Measurements from ENCODE around the gene NPB.

Gene NPB

GRCh38 chr17:81869221-81870130 is 32.6 kb upstream of the NPB start:
- DNase-seq: peak; percentile 30 to 35

DNA sequence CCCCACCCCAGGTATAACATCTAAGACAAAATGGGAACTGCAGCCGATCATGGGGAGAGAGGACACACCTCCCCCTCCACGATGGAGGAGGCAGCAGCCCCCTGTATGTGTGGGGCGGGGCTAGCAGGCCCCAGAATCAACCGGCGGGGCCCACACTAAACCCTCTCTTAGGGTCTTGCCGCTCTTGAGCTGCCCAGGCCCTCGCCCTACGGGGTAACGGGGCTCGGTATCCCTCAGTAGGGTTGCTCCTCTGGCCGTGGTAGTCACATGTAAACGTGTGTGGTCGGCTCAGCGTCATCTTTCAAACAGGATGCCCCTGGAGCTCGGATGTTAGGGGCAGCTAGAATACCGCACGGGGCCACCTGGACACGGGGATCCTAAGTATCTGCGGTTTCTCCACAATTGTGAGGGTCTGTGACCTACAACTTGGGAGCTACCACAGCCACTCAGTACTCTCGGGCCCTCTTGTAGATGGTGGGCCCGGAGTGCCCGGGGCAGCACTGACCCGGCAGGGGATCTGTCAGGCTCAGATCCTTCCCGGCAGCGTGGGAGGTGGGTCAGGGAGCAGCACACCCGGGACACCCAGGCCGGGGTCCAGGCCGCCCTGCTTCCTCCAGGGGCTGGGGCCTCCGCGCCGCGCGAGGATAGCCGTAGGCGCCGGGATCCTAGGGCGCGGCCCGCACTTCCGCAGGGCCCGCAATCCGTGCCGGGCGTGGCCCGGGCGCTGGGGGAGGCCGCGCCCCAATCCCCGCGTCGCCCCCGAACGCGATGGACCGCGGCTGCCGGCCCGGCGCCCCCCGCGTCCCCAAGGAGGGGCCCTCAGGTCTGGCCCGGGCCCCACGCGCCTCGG is 31.7 kb upstream of the NPB start:
- peak; percentile 42 to 52 for DNase-seq

GRCh38 chr17:81870981-81871386 is 31.1 kb upstream of the NPB start, which contains the start of gene ARHGDIA:
ARHGDIA (minus strand) TSS chr17:81871337; CDS start chr17:81869930, 1,407 bp downstream.
- DNase-seq: no peak

GRCh38 chr17:81871387-81872230 is 30.4 kb upstream of the NPB start:
- DNase-seq: peak; percentile 95 to 96

- no peak for DNase-seq
Measured at GRCh38 chr17:81877569-81877968, 24.5 kb upstream of the NPB start.

GRCh38 chr17:81878294-81878693 is 23.7 kb upstream of the NPB start:
- DNase-seq: no peak

GRCh38 chr17:81879121-81879520 is 22.9 kb upstream of the NPB start:
- DNase-seq: no peak

DNA sequence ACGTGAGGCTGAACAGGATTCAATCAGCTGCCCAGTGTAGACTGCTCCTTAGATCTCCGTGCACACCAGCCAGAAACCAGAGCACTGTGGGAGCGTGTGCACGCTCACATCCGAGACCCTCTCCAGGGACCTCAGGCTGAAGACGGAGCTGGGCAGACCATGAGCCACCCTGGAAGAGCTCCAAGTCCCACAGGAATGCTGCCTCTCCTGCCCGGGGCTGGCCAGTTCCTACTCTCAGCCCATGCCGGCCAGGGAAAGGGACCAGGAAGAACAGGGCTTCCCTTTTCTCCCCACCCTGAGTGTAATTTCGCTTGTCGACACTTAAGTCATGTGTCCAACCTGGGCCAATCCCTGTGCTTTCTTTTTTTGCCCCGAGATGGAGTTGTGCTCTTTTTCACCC is 17.5 kb upstream of the NPB start:
- no peak for DNase-seq

- no peak for DNase-seq
Measured at GRCh38 chr17:81884968-81885367, 17.1 kb upstream of the NPB start.

GRCh38 chr17:81885454-81885853 is 16.6 kb upstream of the NPB start:
- no peak for DNase-seq

GRCh38 chr17:81885869-81886548 is 16.0 kb upstream of the NPB start:
- DNase-seq: no peak

DNA sequence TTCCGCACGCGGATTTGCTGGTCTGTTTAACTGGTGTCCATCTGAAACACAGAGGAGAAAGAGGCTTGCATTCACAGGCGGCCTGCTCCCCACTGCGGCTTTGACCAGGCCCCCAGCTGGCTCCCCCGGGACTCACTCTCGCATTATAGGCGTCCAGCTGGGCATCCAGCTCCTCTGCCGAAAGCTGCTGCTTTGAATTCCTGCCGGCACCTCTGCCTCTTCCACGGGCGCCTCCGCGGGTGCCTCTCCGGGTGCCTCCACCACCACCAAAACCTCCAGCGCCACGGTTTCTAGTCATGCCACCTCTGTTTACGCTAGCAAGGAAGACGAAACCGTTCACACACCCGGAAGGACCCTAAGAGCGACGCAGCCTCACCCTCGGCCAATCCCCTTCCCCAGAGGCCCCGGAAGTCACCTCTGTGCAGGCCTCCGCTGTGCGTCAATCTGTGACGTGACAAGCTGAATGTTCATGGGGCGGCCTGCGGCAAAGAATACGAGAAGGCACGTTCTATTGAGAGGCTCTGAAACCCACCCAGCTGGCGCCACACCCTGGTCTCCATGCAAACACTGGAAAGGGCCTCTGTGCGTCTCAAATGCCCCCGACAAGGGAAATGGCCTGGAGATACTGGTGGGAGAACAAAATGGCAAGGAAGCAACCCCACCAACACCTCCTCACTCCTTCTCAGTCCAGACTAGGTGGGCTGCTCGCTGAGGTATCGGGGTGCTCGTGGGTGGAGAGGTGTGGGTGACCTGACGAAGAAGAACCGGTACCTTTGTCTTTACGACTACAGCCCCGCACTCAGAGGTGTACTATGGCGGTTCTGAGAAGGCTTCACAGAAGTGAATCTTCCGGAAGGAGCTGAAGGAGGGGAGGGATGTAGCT is 13.7 kb upstream of the NPB start:
- no peak for DNase-seq

DNA sequence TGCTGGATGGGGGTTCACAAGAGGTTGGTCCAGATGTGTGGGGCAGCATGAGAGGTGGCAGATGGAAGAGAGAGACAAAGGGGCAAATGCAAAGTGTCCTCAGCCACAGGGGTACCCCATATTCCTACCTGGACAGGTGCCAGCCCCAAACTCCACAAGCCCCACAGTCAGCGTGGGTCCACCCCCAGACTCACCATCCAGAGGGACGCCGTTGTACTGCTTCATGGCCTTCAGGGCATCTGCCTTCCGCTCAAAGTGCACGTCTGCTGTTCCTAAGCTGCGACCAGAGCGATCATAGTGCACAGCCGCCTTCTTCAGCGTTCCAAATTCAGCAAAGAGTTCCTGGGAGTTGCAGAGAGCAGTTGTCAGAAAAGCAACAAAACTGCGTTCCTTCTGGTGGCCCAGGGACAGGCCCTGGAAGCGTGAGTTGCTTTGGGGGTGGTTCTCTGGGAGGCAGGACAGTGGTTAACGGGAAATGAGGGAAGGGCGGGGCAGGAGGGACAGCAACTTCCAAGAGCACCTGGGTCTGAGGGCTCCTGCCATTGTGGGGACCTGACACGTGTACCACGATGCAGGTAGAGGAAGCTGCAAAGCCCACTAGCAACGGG is 12.9 kb upstream of the NPB start:
- no peak for DNase-seq

GRCh38 chr17:81889602-81890001 is 12.4 kb upstream of the NPB start:
- DNase-seq: no peak

DNA sequence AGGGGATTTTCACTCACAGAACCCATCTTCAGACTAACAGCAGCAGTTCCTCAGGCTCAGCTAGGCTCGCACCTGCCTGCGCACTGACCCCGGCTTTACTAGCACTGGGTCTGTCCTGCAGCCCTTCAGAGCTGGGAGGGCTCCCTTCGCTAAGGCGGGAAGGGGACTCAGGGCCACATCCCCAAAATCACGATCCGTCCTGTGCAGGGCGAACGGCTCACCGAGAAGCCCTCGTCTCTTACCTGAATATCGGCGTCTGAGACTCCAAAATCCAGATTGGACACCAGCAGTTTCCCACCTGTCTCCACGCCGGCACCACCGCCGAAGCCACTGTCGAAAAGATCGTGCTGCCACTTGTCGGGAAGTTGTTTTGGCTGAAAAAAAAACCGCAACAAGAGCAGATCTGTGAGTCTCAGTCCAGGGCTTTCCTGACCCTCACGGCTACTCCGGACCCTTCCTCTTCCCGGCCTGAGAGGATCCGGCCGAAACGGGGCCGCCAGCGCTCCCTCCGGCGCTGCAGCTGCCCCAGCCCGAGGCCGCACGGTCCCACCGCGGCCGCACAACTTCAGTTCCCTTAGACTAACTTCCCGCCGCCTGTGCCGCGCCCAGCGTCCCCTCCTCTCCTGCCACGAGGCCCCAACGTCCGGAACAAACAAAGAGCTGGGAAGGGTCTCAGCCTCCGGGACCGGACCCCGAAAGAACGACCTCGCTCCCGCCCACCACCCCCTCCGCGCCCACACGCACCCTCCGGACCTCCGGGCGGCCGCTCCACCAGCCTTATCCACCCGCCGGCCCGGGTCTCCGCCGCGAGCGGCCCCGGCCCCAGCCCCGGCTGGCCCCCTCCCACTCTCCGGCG is 11.4 kb upstream of the NPB start:
- DNase-seq: peak in 1 of 2 donors; percentile 28

DNA sequence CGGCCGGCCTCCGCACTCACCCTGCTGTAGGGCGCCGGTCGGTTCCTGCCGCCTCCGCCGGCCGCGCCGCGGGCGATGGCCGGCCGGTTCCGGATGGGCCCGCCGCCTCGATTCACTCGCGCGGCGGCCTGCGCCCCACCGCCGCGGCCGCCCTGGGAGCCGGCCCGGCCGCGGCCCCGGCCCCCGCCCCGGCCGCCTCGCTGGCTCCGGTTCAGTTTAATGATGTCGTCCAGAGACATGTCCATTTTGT is 10.8 kb upstream of the NPB start:
- DNase-seq: no peak

DNA sequence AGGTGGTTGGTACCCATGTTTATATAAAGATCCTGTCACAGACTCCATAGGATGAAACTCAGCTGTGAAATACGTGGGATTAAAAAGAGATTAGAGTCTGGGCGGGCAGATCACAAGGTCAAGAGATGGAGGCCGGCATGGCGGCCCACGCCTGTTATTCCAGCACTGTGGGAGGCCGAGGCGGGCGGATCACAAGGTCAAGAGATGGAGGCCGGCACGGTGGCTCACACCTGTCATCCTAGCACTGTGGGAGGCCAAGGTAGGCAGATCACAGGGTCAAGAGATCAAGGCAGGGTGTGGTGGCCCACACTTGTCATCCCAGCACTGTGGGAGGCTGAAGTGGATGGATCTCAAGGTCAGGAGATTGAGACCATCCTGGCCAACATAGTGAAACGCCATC is 6.6 kb upstream of the NPB start:
- DNase-seq: no peak

GRCh38 chr17:81898029-81898866 is 3.8 kb upstream of the NPB start:
- DNase-seq: no peak

GRCh38 chr17:81898885-81899284 is 3.2 kb upstream of the NPB start:
- no peak for DNase-seq
